ENCODE results near the gene CGA.

CGA gene

DNA sequence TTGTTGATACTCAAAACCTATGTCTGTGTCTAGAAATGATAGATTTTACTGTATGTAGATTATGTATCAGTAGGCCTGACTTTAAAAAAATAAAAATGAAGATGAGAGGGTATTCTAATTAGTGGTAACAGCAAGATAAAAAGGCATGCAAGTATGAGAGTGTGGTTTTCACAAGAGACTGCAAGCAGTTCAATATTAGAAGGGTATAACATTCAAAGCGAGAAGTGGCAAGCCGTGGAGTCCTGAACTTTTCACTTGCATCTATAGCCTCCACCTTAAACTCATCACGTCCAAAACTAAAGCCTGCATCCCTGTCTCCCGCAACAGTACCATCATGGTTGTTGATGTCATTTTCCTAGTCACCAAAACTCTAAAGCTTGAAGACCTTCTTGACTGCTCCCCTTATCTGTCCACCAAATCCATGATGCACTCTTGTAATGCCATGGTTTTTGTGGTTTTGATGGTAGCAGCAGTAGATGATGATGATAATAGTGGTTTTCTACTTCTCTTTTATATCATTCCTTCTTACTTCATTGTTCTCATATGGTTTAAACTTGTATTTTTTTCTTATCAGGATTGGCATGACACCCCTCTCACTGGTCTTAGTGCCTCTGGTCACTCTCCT is 9.2 kb upstream of the CGA start:
- DNase-seq (ENCODE audit: low read depth in 2 of 2), result no peak
- TF ChIP-seq, protein P1, sequence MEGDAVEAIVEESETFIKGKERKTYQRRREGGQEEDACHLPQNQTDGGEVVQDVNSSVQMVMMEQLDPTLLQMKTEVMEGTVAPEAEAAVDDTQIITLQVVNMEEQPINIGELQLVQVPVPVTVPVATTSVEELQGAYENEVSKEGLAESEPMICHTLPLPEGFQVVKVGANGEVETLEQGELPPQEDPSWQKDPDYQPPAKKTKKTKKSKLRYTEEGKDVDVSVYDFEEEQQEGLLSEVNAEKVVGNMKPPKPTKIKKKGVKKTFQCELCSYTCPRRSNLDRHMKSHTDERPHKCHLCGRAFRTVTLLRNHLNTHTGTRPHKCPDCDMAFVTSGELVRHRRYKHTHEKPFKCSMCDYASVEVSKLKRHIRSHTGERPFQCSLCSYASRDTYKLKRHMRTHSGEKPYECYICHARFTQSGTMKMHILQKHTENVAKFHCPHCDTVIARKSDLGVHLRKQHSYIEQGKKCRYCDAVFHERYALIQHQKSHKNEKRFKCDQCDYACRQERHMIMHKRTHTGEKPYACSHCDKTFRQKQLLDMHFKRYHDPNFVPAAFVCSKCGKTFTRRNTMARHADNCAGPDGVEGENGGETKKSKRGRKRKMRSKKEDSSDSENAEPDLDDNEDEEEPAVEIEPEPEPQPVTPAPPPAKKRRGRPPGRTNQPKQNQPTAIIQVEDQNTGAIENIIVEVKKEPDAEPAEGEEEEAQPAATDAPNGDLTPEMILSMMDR (IDR thresholded peaks at IDR 0.05; ENCODE audit: low read depth, low read length), result no peak
- no peak overlapping the region for H3K4me3 ChIP-seq (replicated peaks in 1 of 2; ENCODE audit: low read depth in 2 of 2, low read length in 2 of 2)

DNA sequence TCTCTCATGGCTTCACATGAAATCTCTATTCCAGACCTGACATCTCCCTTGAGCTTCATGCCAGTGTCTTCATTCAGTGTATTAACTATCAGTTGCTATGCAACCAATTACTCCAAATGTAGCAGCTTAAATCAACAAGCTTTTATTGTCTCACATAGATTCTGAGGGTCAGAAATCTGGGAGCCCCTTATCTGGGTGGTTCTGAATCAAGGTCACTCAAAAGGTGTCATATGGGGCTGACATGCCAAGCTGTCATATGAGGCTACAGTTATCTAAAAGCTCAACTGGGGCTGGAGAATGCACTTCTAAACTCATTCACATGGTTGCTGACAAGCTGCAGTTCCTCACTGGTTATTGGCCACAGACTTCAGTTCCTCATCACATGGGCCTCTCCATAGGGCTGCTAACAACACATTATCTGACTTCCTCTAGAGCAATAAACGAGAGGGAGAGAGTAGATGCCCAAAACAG is 7.3 kb upstream of the CGA start:
- TF ChIP-seq, protein P1 (IDR thresholded peaks at IDR 0.05; ENCODE audit: low read depth, low read length), result no peak
- no peak for DNase-seq (ENCODE audit: low read depth in 2 of 2)
- no peak overlapping the region for H3K4me3 ChIP-seq (replicated peaks in 1 of 2; ENCODE audit: low read depth in 2 of 2, low read length in 2 of 2)

DNA sequence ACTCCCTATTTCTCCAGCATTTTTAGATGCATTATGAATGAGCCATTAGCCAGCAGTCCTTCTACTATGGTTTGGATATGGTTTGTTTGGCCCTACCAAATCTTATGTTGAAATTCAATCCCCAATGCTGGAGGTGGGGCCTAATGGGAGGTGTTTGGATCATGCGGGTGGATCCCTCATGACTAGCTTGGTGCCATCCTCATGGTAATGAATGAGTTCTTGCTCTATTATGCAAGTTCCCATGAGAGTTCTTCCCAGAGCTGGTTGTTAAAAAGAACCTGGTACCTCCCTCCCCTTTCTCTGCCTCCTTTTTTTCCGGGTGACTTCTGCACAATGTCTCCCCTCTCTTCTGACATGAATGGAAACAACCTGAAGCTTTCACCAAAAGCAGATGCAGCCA is 6.2 kb upstream of the CGA start:
- no peak overlapping the region for H3K4me3 ChIP-seq (replicated peaks in 1 of 2; ENCODE audit: low read depth in 2 of 2, low read length in 2 of 2)
- TF ChIP-seq, protein P1 (IDR thresholded peaks at IDR 0.05; ENCODE audit: low read depth, low read length), result no peak
- DNase-seq (ENCODE audit: low read depth in 2 of 2), result no peak

DNA sequence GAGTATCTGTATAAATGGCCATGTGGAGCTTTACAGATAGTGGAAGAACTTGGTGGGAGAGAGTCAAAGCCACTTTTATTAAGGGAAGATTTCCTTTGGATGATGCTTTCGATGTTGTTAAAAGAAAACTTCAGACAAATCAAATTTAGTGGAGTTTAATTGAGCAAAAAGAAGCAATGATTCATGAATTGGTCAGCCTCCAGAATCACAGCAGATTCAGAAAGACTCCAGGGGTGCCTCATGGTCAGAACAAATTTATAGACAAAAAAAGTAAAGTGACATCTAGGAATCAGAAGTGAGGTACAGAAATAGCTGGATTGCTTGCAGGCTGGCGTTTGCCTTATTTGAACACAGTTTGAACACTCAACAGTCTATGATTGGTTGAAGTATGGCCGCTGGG is 5.3 kb upstream of the CGA start:
- H3K4me3 ChIP-seq (replicated peaks in 1 of 2; ENCODE audit: low read depth in 2 of 2, low read length in 2 of 2), result no peak overlapping the region
- DNase-seq (ENCODE audit: low read depth in 2 of 2), result no peak
- TF ChIP-seq, protein P1 (IDR thresholded peaks at IDR 0.05; ENCODE audit: low read depth, low read length), result no peak

DNA sequence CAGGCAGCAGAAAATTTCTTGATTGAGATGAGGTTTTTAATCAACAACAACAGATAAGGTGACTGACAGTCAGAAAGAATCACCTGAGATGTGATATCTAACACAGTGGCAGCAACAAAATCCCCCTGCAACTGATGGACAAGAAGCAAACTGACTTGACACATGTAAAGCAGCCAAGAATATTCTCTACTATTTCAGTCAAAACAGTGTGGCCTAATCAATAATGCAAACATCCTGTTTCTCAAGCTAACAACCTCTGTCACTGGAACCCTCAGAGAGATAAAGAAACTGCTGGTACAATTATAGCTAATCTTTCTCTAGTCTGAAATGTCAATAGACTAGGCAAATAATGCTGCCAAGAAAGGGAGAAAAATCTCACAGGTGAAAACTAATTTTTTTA is 4.6 kb upstream of the CGA start:
- no peak overlapping the region for H3K4me3 ChIP-seq (replicated peaks in 1 of 2; ENCODE audit: low read depth in 2 of 2, low read length in 2 of 2)
- TF ChIP-seq, protein P1 (IDR thresholded peaks at IDR 0.05; ENCODE audit: low read depth, low read length), result no peak
- DNase-seq (ENCODE audit: low read depth in 2 of 2), result no peak

DNA sequence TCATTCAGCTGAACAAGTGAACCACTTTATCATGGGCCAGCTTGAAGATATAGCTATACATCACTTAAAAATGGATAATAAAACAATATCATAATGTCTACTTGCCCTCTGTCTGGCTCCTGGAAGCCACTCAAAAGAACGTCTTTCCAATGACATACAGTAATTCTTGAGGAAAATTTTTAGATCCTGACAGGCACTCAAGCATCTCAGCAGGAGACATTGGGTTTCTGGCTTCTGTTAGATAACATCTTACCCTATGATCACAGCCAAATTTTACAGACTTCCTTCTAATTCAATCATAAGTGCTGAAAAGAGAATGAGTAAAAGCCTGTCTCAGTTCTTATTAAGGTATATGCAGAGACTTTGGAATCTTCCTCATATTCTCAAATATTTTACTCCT is 330 bp downstream of the CGA start:
- no peak overlapping the region for H3K4me3 ChIP-seq (replicated peaks in 1 of 2; ENCODE audit: low read depth in 2 of 2, low read length in 2 of 2)
- DNase-seq (ENCODE audit: low read depth in 2 of 2), result no peak
- TF ChIP-seq, protein P1 (IDR thresholded peaks at IDR 0.05; ENCODE audit: low read depth, low read length), result no peak

DNA sequence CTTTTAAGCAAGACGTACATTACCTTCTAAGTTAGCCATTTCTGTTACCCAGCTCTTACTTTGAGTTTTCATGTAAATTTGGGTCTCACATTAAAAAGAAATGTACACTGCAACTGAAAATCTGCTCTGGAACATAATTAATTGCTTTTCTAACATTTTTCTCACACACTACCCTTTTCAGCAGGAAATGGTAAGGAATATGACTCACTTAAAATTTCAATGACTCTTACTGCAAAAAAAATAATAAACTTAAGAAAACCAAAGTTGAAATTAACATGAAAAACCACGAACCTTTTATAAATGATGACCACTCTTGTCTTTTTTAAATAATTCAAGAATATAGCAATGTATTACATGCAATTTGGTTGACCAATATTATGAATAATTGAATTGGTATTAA is 1.3 kb downstream of the CGA start:
- peak; percentile 3 to 32 for DNase-seq (ENCODE audit: low read depth in 2 of 2)
- no peak overlapping the region for H3K4me3 ChIP-seq (replicated peaks in 1 of 2; ENCODE audit: low read depth in 2 of 2, low read length in 2 of 2)
- TF ChIP-seq, protein P1 (IDR thresholded peaks at IDR 0.05; ENCODE audit: low read depth, low read length), result no peak
